CD4-positive, alpha-beta T cell treated with Interleukin-4 for 1 hour (primary cell): ENCODE results near the gene MRNIP.
"Not testable (repeated sequence)": the region's sequence is repeated elsewhere in the genome, so short reads cannot be mapped to it uniquely, and the experiment has no call there.

Source experiments
- DNase-seq, 2 donors: peaks; one replicate each; pipeline ENCODE4 v3.0.0-alpha.2; 2020 to 2022

Gene MRNIP

DNA sequence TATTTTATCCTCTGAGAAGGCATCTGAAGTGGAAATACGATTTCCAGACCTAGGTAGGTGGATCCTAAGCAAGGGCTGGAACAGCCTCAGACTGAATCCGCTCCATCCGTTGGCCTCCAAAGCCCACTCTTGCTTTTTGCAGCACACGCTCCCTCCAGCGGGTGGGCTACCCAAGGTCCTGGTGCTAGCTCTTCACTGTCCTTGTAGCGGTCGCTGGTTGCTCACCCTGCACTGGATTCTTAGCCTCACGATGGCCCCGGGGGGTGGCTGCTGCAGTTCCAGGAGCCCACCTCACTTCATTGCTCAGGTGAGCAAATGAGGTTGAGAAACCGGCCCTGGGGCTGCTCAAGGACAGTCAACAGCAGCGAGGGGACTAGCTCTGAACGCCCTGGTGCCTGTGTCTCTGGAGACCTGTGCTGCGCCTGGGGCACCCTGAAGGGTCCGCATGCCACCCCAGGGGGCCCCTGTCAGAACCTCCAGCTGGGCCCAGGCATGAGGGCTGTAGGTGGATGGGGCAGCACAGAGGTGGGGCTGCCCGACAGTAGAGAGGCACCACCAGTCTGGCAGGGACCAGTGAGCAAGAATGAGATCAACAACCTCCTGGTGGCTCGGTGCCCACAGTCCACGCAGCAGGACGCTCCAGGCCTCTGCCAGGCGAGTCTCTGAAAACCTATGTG is 56.3 kb downstream of the MRNIP start:
- no peak for DNase-seq

DNA sequence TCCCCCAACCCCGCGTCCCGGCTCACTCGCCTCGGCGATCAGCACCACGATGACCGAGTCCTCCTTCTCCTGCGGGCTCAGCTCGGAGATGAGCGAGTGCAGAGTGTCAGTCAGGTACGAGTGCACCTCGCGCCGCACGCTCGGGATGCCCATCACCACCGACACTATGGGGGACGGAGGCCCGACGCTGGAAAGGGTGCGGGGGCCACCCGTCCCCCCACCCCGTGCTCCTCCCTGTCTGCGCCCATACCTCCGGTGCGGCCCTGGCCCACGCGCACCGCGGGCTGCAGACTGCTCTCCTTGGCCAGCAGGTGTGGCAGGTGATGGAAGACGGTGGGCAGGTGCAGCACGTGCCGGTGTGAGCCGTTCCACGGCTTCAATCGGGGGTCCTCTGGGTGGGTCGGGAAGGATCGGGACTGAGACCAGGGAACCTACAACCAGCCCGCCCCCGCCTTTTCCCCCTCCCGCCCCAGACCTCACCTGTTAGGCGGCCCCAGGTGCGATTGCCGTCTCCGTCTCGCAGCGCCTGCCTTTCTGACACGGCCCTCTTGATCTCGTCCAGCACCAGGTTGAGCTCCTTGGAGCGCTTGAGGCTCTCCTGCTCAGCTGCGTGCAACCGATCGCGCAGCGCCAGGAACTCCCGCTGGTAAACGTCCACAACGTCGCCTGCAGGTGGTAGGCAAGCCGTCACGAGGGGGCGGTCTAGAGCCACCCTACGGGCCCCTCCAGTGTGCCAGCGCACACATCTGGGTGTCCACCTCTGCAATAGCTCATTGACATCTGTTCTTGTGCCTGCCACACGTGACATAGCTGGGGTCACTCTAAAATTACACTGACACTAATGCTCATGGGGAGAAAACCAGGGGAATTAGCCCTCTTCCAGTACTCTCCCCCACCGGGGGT is 57.1 kb downstream of the MRNIP start:
- DNase-seq, result peak; percentile 85 to 86

DNA sequence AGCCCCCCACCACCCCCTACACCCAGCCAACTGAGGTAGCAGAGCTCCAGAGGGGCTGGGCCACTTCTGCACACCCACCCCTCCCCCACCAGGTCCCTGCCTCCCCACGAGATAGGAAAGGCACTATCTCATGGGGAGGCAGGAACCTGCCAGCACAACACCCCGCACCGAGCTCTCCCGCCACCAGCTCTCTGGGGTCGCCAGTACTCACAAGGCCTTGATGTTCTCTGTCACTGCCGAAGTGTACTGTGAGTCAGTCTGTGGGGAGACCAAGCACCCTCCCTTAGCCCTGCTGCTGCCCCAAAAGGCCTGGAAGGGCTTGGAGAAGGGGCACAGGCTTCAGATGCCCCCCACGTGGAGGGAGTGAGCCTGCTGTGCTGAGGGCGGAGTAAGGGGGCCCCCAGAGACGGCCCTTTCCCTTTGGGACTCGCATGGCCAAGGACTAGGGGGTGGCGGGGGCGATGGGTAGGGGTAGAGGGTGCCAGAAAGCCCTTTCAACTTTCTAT is 57.9 kb downstream of the MRNIP start:
- no peak for DNase-seq

DNA sequence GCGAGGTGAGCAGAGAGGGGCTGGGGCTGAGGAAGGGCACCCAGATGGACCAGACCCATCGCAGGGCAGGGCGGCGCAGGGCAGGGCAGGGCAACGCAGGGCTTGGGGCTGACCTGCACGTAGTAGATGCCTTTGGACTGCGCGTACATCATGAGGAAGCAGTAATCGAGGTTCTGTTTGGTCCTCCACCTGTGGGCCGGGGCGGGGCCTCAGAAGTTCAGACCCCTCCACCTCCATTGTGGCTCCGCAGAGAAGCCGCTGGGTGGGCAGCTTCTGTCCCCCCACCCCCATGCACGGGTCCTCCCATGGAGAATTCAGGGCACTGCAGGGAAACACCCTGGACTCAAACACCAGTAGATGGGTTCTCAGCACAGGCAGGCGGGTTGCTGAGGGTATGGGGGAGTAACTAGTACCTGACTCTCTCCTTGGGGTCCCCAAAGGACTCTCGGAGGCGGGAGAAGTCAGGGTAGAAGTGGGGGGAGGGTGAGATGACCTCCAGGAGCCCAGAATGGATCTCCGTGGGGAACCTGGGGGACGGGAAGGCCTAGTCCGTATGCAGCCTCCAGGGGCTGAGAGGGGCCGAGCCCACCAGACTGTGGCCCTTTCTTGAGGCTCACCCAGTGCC is 58.4 kb downstream of the MRNIP start:
- no peak for DNase-seq

DNA sequence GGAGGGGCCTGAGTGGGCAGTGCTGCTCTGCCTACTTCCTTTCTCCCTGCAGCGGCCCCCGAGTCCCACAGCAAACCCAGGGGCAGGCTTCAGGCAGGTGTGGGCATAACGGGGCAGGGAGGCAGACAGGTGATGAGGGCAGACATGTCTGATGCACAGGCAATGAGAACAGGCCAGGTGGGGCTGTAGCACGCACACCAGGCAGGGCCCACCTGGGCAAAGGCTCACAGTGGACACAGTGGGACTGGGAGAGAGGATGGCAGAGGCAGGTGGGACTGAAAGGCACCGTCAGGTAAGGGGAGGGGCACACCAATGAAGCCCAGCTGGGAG is 59.0 kb downstream of the MRNIP start:
- DNase-seq, result no peak

DNA sequence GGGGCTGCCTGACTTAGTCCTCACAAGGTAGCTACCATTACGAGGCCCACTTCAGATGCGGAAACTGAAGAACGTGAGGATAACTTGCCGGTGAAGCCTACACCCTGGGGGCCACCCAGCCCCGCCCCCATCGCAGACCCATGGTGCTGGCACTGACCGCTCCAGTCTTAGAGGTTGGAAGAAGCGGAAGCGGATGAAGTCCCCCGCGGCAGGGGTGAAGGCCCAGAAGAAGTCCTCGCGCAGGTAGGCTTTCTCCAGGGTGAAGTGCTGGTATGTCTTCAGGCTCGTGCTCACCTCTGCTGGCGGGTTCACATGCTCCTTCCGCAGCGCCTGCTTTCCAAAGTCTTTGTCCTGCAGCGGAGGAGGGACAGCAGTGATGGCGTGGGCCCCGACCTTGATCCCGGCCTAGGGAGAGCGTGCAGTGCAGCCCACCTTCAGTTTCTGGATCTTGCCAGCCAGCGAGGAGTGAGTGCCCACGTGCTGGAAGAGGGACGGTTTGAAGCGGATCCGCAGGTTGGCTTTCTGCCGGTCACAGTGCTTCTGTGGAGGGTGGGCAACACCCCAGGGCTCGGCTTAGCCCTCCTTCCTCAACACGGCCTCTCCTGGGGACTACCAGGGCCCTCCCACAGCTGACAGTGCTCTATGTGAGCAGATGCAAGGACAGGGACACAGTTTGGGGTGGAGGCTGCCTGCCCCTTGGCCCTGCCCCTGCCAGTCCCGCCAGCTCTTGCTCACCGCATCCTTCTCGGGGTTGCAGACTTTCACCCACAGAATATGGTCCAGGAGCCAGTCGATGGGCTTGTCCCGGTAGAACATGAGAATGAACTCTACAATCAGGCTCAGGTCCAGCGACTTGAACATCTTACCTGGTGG is 59.6 kb downstream of the MRNIP start:
- no peak for DNase-seq

DNA sequence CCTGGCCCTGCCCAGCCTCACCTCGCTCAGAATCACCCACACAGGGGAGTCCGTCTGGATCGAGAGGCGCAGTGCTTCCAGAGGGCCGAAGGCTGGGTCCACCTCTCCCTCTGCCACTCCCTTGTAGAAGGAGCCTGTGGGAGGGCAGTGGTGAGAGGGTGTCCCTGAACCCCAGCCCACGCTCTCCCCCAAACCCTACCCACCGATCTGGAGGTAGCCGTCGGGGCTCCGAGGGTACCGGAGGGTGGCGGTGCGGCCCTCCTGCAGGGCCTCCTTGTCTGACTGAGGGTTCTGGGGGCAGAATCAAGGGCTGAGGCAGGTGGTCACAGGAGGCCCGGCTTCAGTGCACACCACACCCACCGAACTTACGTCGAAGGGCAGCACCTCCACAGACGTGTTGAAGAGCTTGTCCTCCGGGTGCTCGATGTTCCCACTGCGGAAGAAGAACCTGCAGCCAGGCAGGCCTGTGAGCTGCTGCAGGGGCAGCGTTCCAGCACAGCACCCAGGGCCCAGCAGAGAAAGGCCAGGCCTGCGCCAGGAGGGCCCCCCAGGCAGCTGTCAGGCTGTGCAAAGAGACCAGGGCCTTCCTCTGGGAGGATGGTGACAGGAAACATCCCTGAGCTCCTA is 60.4 kb downstream of the MRNIP start:
- DNase-seq, result no peak

DNA sequence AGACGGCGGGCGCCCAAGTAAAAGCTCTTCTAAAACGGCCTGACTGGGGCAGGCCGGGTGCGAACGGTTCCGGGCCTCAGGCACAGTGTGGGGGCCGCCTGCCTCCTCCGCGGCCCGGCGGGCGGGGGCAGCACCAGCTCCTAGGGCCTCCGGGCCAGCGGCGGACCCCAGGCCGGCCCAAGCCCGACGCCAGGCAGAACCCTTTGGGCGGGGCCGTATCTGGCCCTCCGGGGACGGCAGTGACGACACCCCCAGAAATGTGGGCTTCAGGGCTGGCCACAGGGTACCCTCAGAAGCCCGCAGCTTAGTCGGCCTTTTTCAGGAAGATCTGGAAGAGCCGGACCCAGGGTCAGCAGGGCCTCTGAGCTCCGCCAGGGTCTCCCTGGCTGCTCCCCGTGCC is 60.9 kb downstream of the MRNIP start:
- no peak for DNase-seq

DNA sequence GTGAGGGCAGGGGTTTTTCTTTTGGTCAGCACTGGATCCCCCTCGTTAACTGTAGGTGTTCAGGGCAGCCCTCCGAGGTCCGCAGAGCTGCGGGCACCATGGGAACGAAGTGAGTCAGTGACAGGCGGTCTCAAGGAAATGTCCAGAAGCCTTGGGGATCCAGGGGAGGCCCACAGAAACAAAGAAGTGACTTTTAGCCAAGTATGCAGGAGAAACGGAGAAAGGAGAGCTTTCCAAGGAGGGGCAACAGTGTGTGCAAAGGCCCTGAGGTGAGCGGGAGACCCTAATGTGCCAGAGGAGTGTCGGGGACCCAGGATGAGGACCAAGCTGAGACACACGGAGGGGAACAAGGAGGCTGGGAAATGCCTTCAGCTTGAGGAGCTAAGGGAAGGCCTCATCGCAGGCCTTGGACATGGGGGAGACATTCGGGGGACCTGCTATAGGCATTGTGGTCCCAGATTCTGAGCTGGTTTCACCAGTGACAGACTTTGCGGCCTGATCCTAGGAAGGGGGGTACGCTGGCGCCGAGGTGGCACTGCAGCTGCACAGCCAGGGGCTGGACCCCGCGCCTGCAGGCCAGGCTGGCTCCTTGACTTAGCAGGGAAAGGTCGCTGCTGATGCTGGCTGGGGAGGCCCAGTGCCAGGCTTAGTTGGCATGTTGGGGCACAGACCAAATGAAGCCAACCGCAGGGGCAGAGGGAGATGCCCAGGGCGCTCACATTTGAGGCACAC is 61.6 kb downstream of the MRNIP start:
- no peak for DNase-seq

DNA sequence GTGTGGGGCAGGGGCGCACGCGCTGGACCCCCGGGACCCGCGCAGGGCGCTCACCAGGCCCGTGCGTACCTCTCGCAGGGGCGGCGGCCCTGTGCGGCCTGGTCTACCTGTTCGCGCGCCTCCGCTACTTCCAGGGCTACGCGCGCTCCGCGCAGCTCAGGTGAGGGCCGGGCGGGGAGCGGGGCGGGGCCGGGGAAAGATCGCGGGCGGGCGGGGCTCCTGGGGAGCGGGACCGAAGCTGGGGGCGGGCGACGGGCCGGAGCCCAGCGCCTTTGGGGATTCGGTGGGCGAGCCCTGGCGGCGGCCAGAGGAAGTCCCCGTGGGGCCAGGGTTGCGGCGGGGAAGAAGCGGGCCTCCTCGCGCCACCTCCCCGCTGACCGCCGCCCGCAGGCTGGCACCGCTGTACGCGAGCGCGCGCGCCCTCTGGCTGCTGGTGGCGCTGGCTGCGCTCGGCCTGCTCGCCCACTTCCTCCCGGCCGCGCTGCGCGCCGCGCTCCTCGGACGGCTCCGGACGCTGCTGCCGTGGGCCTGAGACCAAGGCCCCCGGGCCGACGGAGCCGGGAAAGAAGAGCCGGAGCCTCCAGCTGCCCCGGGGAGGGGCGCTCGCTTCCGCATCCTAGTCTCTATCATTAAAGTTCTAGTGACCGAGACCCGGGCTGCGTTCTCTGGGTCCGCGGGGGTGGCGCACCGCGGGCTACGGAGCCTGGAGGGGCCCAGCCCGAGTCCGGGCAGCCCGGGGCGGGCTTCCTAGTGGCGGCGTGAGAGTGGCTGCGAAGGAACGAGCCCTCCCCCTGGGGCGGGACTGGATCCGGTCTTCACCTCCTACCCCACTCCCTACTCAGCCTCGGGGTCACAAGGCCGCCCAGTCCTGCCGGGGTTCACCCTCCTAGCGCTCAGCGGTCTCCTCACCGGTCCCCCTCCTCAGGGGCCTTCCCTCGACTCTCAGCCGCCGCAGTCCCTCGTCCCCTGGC is 62.5 kb downstream of the MRNIP start:
- peak; percentile 71 to 75 for DNase-seq

DNA sequence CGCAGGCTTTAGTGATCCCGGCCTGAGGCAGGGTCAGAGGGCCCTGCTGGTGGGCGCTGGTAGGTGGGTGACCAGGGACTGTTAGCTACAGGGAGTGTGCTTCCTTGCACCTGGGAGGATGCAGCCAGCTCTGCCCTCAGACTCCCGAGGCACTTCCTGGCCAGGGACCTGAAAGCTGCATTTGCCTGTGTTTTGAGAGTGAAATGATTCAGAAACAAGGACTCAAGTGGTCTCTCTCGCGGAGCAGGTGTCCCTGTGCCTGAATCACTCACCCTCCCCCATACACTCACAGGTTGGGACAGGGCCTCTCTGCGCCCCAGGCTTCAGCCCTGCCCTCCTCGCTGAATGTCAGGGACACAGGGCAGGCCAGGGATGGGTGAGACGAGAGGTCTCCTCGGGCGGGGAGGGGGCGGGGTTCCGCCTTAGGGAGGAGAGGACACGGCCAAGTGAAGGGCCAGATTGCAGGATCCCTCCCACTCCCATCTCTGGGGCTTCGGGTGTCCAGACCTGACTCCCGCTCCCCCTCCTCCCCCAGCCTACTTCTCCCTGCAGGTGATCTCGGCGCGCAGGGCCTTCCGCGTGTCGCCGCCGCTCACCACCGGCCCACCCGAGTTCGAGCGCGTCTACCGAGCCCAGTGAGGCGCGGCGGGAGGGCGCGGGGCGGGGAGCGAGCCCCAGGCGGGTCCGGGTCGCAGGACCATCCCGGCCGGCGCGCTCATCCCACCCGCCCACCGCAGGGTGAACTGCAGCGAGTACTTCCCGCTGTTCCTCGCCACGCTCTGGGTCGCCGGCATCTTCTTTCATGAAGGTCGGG is 63.4 kb downstream of the MRNIP start:
- DNase-seq, result no peak

DNA sequence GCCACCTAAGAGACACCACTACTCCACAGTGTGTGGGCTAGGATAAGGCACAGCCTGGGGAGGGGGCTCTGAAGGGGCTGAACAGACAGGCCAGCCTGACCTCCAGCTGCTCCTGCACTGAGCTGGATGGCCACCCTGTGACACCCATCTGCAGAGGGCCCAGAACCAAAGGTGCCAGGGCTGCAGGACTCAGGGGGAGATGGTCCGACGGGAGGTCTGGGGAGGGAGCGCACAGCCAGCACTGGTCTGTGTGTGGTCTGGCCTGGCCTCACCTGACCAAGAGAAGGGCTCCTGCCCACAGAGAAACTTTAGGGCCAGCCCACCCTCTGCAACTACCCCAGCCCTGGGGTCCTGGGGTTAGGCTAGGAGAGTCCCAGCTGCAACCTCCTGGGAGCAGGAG is 64.0 kb downstream of the MRNIP start:
- DNase-seq, result no peak

DNA sequence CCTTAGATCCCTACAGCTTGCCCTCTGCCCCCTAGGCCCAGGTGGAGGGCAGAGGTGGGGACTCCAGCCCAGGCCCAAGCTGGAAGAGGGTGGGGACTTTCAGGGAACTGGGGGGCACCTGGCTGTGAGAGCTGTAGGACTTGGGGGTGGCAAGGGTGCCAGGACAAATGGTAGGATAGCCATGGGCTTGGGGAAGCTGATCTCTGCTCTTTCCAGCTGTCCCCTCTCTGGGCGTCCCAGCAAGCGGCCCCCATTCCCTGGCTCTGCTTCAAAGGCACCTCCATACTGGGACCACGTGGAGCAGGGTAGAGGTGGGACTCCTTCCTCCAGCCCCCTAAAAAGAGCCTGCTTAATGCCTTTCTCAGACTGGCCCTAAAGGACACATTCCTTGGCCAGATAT is 64.4 kb downstream of the MRNIP start:
- DNase-seq, result no peak

DNA sequence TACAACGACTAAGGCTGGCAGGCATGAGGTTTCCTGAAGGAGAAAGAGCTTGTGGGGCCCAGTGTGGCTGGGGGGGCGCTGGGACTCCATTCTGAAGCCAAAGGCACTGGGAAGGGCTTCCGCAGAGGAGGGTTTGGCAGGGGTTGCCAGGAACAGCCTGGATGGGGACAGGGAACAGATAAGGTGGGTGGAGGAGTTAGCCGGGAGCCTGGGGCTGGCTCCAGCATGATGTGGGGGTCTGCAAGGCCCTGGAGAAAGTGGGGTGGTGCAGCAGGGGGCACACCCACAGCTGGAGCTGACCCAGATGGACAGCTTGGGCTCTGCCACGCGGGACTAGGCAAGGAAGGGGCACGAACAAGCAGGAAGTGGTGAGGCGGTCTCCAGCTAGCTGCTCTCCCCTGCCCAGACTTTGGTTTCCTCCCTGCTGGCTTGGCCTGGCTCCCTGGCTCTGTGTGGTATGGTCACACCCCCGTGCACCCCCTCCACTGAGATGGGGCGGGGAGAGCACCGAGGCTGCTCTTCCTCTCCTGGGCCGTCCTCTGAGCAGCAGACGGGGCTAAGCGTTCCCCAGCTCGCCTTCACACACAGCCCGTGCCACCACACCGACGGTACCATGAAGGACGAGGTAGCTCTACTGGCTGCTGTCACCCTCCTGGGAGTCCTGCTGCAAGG is 65.0 kb downstream of the MRNIP start, which contains the start of gene LTC4S:
Gene LTC4S (plus strand): TSS at position 519 of the 672 bp plus-strand sequence. CDS start 95 bp downstream, at position 614.
- DNase-seq, result peak; percentile 64 to 69

DNA sequence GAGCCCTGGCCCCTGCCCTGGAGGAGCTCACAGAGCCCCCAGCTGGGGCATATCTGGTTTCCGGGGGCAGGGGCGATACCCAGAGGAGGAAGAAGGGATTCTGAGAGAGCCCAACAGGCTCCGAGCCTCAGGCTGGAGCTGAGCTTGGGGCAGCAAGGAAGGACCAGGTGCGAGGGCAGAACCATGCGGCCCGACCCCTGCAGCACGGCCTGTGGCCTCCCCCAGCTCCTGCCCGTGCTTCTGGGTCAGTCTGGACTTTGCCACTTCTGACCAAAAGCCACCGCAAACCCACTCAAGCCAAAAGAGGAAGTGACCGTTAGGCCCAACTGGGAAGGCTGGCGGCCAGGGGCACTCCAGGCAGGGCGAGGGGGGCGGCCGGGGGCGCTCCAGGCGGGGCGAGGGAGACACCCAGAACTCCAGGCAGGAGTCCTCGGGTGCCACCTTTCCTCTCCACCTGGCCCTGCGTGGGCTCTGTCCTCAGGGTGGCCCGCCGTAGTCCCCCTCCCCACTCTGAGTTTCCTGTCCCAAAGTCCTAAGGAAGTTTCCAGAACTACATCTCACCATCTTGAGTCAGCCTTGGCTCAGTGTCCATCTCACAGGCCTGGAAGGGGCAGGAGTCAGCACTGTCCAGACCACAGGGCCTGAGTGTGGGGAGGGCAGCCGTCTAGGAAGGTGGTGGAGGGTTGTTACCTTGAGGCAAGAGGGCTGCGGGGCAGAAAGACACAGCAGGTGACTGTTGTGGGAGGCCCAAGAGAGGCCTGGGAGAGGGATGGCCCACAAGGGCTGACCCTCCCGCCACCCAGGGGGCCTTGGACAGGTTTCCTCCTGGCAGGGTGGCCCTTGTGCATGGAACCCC is 65.8 kb downstream of the MRNIP start:
- DNase-seq, result no peak

DNA sequence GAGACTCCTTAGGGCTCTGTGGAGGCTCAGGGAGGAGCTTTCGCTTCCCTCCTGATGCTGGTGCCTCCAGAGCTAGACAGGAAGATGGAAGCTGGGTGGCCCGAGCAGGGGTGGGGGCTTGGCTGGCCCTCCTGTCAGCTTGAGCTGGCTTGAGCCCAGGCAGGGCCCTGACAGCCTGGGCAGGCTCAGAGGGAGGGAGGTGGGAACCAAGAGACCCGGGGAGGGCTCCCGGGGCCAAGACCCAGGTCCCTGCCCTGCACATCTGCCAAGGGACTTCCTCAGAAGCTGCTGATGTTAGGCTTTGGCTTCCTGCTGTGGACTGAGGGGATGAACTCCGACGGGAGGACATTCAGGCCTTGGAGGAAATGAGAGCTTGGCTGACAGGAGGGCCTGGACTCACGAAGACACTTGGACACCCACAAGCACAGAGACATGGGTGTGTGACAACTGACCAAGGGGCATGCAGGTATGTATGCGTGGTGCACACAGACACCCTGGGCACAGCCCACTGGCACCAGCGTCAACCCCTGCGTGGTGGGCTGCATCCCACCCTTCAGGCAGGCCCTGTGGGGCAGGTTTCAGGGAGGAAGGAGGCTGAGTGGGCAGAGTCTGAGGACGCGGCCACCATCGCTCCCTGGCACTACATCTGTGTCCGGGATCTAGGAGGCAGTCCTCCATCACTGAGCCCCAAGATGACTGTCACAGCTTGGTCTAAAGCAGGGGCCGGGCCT is 66.6 kb downstream of the MRNIP start:
- no peak for DNase-seq

DNA sequence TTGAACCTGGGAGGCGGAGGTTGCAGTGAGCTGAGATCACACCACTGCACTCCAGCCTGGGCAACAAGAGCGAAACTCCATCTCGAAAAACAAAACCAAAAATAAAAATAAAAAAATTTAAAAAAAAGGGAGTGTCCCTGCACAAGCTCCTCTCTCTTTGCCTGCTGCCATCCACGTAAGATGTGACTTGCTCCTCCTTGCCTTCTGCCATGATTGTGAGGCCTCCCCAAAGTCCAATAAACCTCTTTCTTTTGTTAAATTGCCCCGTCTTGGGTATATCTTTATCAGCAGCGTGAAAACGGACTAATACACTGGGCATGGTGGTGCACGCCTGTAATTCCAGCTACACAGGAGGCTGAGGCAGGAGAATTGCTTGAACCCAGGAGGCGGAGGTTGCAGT is 69.3 kb downstream of the MRNIP start:
- not testable (repeated sequence) for DNase-seq
